Body of pancreas (tissue), 4 donors: ENCODE data around the gene HTR2A.

Source experiments
- CTCF ChIP-seq, 7 experiments: fragments of 450-650 bp in 4 of 7; fragments of 200-600 bp in 3 of 7; sonication (generic) in 3 of 7; IDR thresholded peaks; one replicate each; pipeline ENCODE4 v1.5.1; 2016 to 2019; ENCODE audit warnings: antibody characterized with exemption in 7 of 7
- POLR2A ChIP-seq, 3 donors: fragments of 450-650 bp; IDR thresholded peaks; one replicate each; pipeline ENCODE4 v1.6.1; 2016; ENCODE audit warnings: antibody characterized with exemption in 3 of 3, mild to moderate bottlenecking in 2 of 3

GRCh38 chr13:46850214-46850613 lies 46.6 kb downstream of the HTR2A start:
- no peak for TF ChIP-seq CTCF (IDR thresholded peaks at IDR 0.05)
- no peak for TF ChIP-seq POLR2A (IDR thresholded peaks at IDR 0.05)
